Measurements from ENCODE around the gene OR52J3.
"Not testable (repeated sequence)": the region's sequence is repeated elsewhere in the genome, so short reads cannot be mapped to it uniquely, and the experiment has no call there.

The OR52J3 gene

DNA sequence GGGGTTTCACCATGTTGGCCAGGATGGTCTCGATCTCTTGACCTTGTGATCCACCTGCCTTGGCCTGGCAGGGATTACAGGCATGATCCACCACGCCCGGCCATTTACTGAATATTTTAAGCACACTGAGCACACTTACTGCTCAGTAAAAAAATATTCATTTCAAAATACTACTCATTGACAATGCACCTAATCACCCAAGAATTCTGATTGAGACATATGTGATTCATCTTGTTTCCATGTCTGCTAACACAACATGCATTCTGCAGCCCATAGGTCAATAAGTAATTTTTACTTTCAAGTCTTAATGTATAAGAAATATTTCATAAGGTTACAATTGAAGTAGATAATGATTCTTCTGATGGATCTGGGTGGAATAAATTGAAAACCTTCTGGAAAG, 4.2 kb upstream of the OR52J3 start (continued):
- TF ChIP-seq EGR2 (tag by site-specific recombination; IDR thresholded peaks at IDR 0.05; ENCODE audit: low read depth), result no peak
- no peak for TF ChIP-seq YY2 (tag by site-specific recombination; IDR thresholded peaks at IDR 0.05)
- TF ChIP-seq ZNF670 (tag by site-specific recombination; IDR thresholded peaks at IDR 0.05; ENCODE audit: low read depth), result no peak

- CTCF ChIA-PET, result no interaction called here
- TF ChIP-seq ZNF548 (tag by site-specific recombination; IDR thresholded peaks at IDR 0.05) (no peak), ZNF404 (tag by site-specific recombination; IDR thresholded peaks at IDR 0.05) (no peak), ZBTB8A (tag by site-specific recombination; IDR thresholded peaks at IDR 0.05) (no peak), ZBTB20 (tag by site-specific recombination; IDR thresholded peaks at IDR 0.05) (no peak), ZNF221 (tag by site-specific recombination; IDR thresholded peaks at IDR 0.05; ENCODE audit: borderline replicate concordance) (no peak), ZNF324 (tag by site-specific recombination; IDR thresholded peaks at IDR 0.05) (no peak)
- TF ChIP-seq, protein P1, sequence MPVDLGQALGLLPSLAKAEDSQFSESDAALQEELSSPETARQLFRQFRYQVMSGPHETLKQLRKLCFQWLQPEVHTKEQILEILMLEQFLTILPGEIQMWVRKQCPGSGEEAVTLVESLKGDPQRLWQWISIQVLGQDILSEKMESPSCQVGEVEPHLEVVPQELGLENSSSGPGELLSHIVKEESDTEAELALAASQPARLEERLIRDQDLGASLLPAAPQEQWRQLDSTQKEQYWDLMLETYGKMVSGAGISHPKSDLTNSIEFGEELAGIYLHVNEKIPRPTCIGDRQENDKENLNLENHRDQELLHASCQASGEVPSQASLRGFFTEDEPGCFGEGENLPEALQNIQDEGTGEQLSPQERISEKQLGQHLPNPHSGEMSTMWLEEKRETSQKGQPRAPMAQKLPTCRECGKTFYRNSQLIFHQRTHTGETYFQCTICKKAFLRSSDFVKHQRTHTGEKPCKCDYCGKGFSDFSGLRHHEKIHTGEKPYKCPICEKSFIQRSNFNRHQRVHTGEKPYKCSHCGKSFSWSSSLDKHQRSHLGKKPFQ (tag by site-specific recombination; IDR thresholded peaks at IDR 0.05), result no peak
- Histone ChIP-seq H3K4me3 (ENCODE audit: low read depth, low read length) (no peak overlapping the region), H3K27ac (ENCODE audit: extremely low read depth, low read depth, low read length) (no peak overlapping the region), H3K9me3 (ENCODE audit: control insufficient read depth, insufficient read depth, low read depth, low read length) (no peaks in the 10 kb centered on the region), H3K4me1 (ENCODE audit: control insufficient read depth, insufficient read depth, low read length) (no peaks in the 10 kb centered on the region), H3K36me3 (ENCODE audit: control insufficient read depth in 2 of 2, insufficient read depth in 1 of 2, low read length in 2 of 2) (no peaks in the 10 kb centered on the region)
- POLR2A ChIA-PET, result no interaction called here
Measured at GRCh38 chr11:5043380-5043779, 2.9 kb upstream of the OR52J3 start.

DNA sequence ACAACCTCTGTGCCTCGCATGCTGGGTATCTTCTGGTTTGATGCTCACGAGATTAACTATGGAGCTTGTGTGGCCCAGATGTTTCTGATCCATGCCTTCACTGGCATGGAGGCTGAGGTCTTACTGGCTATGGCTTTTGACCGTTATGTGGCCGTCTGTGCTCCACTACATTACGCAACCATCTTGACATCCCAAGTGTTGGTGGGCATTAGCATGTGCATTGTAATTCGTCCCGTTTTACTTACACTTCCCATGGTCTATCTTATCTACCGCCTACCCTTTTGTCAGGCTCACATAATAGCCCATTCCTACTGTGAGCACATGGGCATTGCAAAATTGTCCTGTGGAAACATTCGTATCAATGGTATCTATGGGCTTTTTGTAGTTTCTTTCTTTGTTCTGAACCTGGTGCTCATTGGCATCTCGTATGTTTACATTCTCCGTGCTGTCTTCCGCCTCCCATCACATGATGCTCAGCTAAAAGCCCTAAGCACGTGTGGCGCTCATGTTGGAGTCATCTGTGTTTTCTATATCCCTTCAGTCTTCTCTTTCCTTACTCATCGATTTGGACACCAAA, 516 bp downstream of the OR52J3 start:
- H3K27ac ChIP-seq (ENCODE audit: extremely low read depth, low read depth, low read length), result no peak overlapping the region
- H3K4me1 ChIP-seq (ENCODE audit: control insufficient read depth, insufficient read depth, low read length), result no peaks in the 10 kb centered on the region
- no peaks in the 10 kb centered on the region for H3K36me3 ChIP-seq (ENCODE audit: control insufficient read depth in 2 of 2, insufficient read depth in 1 of 2, low read length in 2 of 2)
- H3K9me3 ChIP-seq (ENCODE audit: control insufficient read depth, insufficient read depth, low read depth, low read length), result no peaks in the 10 kb centered on the region
- ChIA-PET CTCF (no interaction called here), POLR2A (no interaction called here)
- TF ChIP-seq ZNF548 (tag by site-specific recombination; IDR thresholded peaks at IDR 0.05), result no peak
- TF ChIP-seq, protein P2, sequence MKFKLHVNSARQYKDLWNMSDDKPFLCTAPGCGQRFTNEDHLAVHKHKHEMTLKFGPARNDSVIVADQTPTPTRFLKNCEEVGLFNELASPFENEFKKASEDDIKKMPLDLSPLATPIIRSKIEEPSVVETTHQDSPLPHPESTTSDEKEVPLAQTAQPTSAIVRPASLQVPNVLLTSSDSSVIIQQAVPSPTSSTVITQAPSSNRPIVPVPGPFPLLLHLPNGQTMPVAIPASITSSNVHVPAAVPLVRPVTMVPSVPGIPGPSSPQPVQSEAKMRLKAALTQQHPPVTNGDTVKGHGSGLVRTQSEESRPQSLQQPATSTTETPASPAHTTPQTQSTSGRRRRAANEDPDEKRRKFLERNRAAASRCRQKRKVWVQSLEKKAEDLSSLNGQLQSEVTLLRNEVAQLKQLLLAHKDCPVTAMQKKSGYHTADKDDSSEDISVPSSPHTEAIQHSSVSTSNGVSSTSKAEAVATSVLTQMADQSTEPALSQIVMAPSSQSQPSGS (tag by site-specific recombination; IDR thresholded peaks at IDR 0.05; ENCODE audit: low read depth), result no peak
- TF ChIP-seq ZBTB26 (tag by site-specific recombination; optimal IDR thresholded peaks at IDR 0.05), result no peak
- no peak for TF ChIP-seq ZNF341 (tag by site-specific recombination; IDR thresholded peaks at IDR 0.05; ENCODE audit: low read depth)
- no peak for TF ChIP-seq ZNF433 (tag by site-specific recombination; IDR thresholded peaks at IDR 0.05; ENCODE audit: low read depth)
- TF ChIP-seq ZNF792 (tag by site-specific recombination; IDR thresholded peaks at IDR 0.05), result no peak
- TF ChIP-seq ZNF777 (tag by site-specific recombination; IDR thresholded peaks at IDR 0.05; ENCODE audit: borderline replicate concordance), result no peak
- TF ChIP-seq ZNF561 (tag by site-specific recombination; IDR thresholded peaks at IDR 0.05; ENCODE audit: borderline replicate concordance), result no peak
- TF ChIP-seq ZNF175 (tag by site-specific recombination; IDR thresholded peaks at IDR 0.05), result no peak
- H3K4me3 ChIP-seq (ENCODE audit: low read depth, low read length), result no peak overlapping the region

DNA sequence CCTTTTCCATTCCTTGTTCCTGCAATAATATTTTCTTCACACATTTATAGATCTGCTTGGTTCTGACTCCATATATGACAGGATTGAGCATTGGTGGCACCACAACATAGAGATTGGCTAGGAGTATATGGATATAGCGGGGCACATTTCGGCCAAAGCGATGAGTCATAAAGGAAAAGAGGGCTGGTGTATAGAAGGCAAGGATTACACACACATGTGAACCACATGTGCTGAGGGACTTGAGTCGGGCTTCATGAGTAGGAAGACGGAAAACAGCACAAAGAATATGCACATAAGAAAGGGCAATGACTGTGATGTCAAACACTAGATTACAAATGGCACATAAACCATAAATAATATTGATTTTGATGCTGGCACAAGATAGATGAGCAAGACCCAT, 12.4 kb downstream of the OR52J3 start:
- POLR2A ChIA-PET; H3K9me3 ChIP-seq (ENCODE audit: control insufficient read depth, insufficient read depth, low read depth, low read length); H3K4me1 ChIP-seq (ENCODE audit: control insufficient read depth, insufficient read depth, low read length); H3K27ac ChIP-seq (ENCODE audit: extremely low read depth, low read depth, low read length); CTCF ChIA-PET; H3K4me3 ChIP-seq (ENCODE audit: low read depth, low read length); H3K36me3 ChIP-seq (ENCODE audit: control insufficient read depth in 2 of 2, insufficient read depth in 1 of 2, low read length in 2 of 2): not testable (repeated sequence)

Data from HEK293 (cell line).